Esophagus squamous epithelium (tissue), 5 donors: ENCODE measurements around the gene SPINK5. TPM values are rescaled to one million over a fixed set of nuclear protein-coding genes. Genes with fewer than 3 reads are reported as not detected.

ENCODE experiments used
- DNase-seq: peaks from one replicate; lab custom pipeline; 2025; lab: John Stamatoyannopoulos, UW
- H3K27ac ChIP-seq, 4 donors: fragments of 200-600 bp; sonication (generic); one replicate each; pipeline ENCODE4 v1.5.1; 2016 to 2019; ENCODE audit warnings: mild to moderate bottlenecking in 1 of 4
- H3K27me3 ChIP-seq, 4 donors: fragments of 200-600 bp; sonication (generic); 1 replicate in 3 of 4; 2 replicates in 1 of 4; pipeline versions ENCODE4 v1.5.1 to v1.6.0; 2017 to 2021; ENCODE audit warnings: antibody characterized with exemption in 1 of 4
- H3K36me3 ChIP-seq, 3 donors: fragments of 200-600 bp; sonication (generic); one replicate each; pipeline ENCODE4 v1.5.1; 2016 to 2019
- H3K4me1 ChIP-seq, 3 donors: fragments of 200-600 bp; sonication (generic); one replicate each; pipeline ENCODE4 v1.5.1; 2017 to 2019
- H3K4me3 ChIP-seq, 4 donors: fragments of 200-600 bp; sonication (generic); 1 replicate in 3 of 4; 2 replicates in 1 of 4; pipeline ENCODE4 v1.5.1; 2016 to 2019; ENCODE audit warnings: mild to moderate bottlenecking in 2 of 4, moderate library complexity in 1 of 4
- H3K9me3 ChIP-seq, 3 donors: fragments of 200-600 bp; sonication (generic); one replicate each; pipeline ENCODE4 v1.5.1; 2016 to 2019
- POLR2A ChIP-seq, 4 donors: fragments of 450-650 bp; IDR thresholded peaks; one replicate each; pipeline ENCODE4 v1.6.1; 2017; ENCODE audit warnings: antibody characterized with exemption in 4 of 4, mild to moderate bottlenecking in 4 of 4, moderate library complexity in 3 of 4
- WGBS, 2 donors: methylation state at CpG; one replicate each; pipeline ENCODE4 v1.1.5; 2018; 5-methylcytosine and 5-hydroxymethylcytosine counted together
- intact Hi-C: fragments of 100-400 bp; cut with DNase I; formaldehyde crosslinking; loops from one replicate; pipeline ENCODE4 v1.15.0; 2022
- total RNA-seq, 4 donors: library from RNA; depleted of rRNA; stranded (reverse); fragments of >200 nt; gene quantifications; one replicate each; pipeline ENCODE4 v1.1.0, GENCODE V29; 2016
- TF ChIP-seq, protein P1 (sequence below), 6 experiments: fragments of 450-650 bp in 4 of 6; fragments of 200-600 bp in 2 of 6; sonication (generic) in 2 of 6; IDR thresholded peaks; one replicate each; pipeline ENCODE4 v1.5.1; 2016 to 2019; ENCODE audit warnings: antibody characterized with exemption in 6 of 6, mild to moderate bottlenecking in 4 of 6, moderate library complexity in 4 of 6
- donor health status: DM: yes; HTN: yes; CAD: no.

Gene SPINK5
- total RNA-seq, 4 donors from 2014 or later, result 550 to 961 (median 863) TPM

DNA sequence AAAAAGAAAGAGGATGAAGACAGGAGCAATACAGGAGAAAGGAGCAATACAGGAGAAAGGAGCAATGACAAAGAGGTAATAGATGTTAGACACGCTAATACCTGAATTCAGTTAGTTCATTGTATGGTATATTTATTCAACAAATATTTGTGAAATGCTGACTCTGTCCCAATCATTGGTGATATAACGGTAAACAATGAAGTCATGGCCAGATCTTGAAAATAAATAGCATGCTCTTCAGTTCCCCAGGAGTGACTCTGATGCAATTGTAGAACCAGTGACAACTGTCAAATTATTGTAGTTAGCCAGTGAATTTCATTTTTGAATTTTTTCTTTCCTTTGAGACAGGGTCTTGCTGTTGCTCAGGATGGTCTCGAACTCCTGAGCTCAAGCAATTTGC lies 56.5 kb downstream of the SPINK5 start:
- WGBS, 2 donors, result 85 to 87% methylated on average over 3 of the region's 3 CpGs
- TF ChIP-seq, protein P1, sequence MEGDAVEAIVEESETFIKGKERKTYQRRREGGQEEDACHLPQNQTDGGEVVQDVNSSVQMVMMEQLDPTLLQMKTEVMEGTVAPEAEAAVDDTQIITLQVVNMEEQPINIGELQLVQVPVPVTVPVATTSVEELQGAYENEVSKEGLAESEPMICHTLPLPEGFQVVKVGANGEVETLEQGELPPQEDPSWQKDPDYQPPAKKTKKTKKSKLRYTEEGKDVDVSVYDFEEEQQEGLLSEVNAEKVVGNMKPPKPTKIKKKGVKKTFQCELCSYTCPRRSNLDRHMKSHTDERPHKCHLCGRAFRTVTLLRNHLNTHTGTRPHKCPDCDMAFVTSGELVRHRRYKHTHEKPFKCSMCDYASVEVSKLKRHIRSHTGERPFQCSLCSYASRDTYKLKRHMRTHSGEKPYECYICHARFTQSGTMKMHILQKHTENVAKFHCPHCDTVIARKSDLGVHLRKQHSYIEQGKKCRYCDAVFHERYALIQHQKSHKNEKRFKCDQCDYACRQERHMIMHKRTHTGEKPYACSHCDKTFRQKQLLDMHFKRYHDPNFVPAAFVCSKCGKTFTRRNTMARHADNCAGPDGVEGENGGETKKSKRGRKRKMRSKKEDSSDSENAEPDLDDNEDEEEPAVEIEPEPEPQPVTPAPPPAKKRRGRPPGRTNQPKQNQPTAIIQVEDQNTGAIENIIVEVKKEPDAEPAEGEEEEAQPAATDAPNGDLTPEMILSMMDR (IDR thresholded peaks at IDR 0.05), result no peak
- no peak for TF ChIP-seq POLR2A (IDR thresholded peaks at IDR 0.05)
- no peaks in the 10 kb centered on the region for H3K9me3 ChIP-seq
- intact Hi-C loops, result no loop called here
- no peaks in the 10 kb centered on the region for H3K27me3 ChIP-seq
- H3K27ac ChIP-seq, result no peak overlapping the region
- no peak for DNase-seq
- peaks cover 0 to 15% (median 0%) of the 10 kb centered on the region in 3 donors for H3K4me1 ChIP-seq
- H3K4me3 ChIP-seq, result no peak overlapping the region
- peaks cover 0 to 97% (median 0%) of the 10 kb centered on the region in 3 donors for H3K36me3 ChIP-seq

DNA sequence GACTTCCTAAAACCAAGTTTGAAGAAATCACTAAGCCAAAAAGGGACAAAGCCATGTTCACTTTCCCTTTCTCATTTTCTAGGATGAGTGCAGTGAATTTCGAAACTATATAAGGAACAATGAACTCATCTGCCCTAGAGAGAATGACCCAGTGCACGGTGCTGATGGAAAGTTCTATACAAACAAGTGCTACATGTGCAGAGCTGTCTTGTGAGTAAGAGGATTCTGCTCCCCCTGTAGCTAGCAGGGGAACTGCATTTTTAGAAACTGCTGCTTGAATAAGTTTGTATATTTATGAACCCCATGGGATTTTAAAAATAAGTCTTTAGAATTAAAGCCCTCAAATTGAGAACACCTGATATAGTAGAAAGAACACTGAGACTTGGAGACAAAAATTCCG lies 61.9 kb downstream of the SPINK5 start:
- Histone ChIP-seq H3K27ac (no peak overlapping the region), H3K27me3 (no peaks in the 10 kb centered on the region), H3K36me3 (peaks cover 0 to 98% (median 0%) of the 10 kb centered on the region in 3 donors), H3K4me3 (no peak overlapping the region), H3K9me3 (no peaks in the 10 kb centered on the region), H3K4me1 (no peaks in the 10 kb centered on the region)
- TF ChIP-seq, protein P1 (IDR thresholded peaks at IDR 0.05), result peak in 1 of 6 experiments; percentile 18
- TF ChIP-seq POLR2A (IDR thresholded peaks at IDR 0.05), result no peak
- intact Hi-C loops, result no loop called here
- WGBS, 2 donors, result 36 to 40% methylated on average over 3 of the region's 3 CpGs
- DNase-seq, result no peak

DNA sequence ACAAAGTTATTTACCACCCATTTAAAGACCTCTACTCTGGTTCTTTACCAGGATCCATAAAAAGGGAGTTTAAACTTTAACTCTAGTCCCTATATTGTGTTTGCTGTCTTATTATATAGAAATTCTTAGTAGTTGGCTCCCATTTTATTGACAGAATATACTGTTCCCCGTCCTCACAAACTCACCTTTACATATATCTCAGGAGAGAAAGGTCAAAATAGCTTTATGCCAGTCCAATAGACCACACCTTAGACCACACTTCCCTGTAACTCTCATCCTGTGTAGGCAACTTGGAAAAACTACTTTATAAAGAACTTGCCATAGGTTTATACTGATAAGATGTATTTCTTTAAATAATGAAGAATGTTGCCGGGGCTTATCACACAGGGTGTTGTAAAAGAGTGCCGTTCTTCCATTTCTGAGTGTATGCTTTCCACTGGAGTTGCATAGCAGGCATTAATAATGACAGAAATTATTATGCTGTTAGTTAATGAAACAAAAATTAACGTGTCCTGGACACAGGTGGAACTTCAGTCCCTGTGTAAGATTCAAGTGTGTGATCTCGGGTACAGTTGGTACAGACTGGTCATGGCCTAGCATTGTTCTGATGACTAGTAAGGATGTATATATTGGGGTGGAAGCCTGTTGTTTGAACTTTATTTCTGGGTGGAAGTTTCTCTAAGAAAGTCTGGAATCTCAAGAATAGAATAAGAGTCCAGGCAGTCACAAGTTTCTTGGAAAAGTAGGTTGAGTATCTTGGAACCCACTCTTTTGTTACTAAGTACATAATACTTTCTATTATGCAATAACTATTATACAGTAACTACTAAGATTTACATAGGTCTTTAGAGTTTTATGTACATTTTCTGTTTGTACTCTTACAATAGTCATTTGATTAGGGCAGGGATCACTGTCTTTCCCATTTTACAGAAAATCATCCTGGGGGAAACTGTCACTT lies 71.6 kb downstream of the SPINK5 start:
- 78 to 93% methylated on average over 5 of the region's 5 CpGs for WGBS, 2 donors
- no peaks in the 10 kb centered on the region for H3K9me3 ChIP-seq
- H3K27ac ChIP-seq, result no peak overlapping the region
- H3K4me3 ChIP-seq, result no peak overlapping the region
- no peak for TF ChIP-seq POLR2A (IDR thresholded peaks at IDR 0.05)
- TF ChIP-seq, protein P1 (IDR thresholded peaks at IDR 0.05), result no peak
- no peaks in the 10 kb centered on the region for H3K4me1 ChIP-seq
- peaks cover 0 to 84% (median 0%) of the 10 kb centered on the region in 3 donors for H3K36me3 ChIP-seq
- intact Hi-C loops, result no loop called here
- H3K27me3 ChIP-seq, result no peaks in the 10 kb centered on the region
- no peak for DNase-seq

DNA sequence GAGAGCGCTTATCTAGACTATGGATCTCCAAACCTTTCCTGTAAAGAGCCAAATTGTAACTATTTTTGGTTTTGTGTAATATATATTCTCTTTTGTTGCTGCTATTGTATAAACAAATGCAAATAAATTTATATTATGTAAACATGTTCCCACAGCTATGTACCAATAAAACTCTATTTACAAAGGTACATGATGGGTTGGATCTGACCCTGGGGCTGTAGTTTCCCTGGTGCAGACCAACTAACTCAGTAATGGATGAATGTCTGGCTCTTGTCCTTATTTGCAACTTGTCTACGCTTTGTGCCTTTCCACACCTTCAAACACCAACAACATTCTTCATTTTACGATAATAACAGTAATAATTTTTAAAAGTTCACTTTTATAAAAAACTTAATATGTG lies 77.1 kb downstream of the SPINK5 start:
- 70 to 71% methylated on average over 3 of the region's 3 CpGs for WGBS, 2 donors
- no peaks in the 10 kb centered on the region for H3K9me3 ChIP-seq
- no peaks in the 10 kb centered on the region for H3K27me3 ChIP-seq
- peaks cover 0 to 10% (median 0%) of the 10 kb centered on the region in 3 donors for H3K4me1 ChIP-seq
- H3K27ac ChIP-seq, result no peak overlapping the region
- TF ChIP-seq, protein P1 (IDR thresholded peaks at IDR 0.05), result no peak
- no peak for TF ChIP-seq POLR2A (IDR thresholded peaks at IDR 0.05)
- intact Hi-C loops, result no loop called here
- DNase-seq, result no peak
- no peak overlapping the region for H3K4me3 ChIP-seq
- H3K36me3 ChIP-seq, result peaks cover 0 to 29% (median 0%) of the 10 kb centered on the region in 3 donors

DNA sequence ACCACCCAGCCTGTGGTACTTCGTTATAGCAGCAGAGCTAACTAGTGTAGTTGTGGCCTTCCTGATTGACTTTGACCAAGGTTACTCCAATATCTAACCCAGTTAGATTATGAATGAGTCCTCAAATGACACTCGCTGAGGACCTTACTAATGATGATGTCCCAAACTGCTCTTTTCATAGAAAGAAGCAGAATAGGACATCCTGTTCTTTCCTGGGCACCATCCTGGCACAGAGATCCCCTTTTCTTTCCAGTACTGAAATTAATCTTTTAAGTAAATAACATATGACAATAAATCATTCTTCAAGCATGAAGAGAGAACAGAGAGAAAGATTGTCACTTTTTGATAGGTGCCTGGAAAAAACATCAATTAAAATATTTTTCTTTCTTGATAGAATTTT lies 77.9 kb downstream of the SPINK5 start:
- Histone ChIP-seq H3K9me3 (no peaks in the 10 kb centered on the region), H3K27ac (no peak overlapping the region), H3K4me3 (no peak overlapping the region), H3K27me3 (no peaks in the 10 kb centered on the region), H3K36me3 (peaks cover 0 to 21% (median 0%) of the 10 kb centered on the region in 3 donors), H3K4me1 (peaks cover 0 to 18% (median 4%) of the 10 kb centered on the region in 3 donors)
- TF ChIP-seq, protein P1 (IDR thresholded peaks at IDR 0.05), result no peak
- TF ChIP-seq POLR2A (IDR thresholded peaks at IDR 0.05), result no peak
- 56 to 72% methylated on average over 2 of the region's 2 CpGs for WGBS, 2 donors
- intact Hi-C loops, result no loop called here
- DNase-seq, result no peak
